SK-N-MC (cell line): Measurements from ENCODE around the gene DHRS9.

Experiments used
- DNase-seq: peaks from one replicate; pipeline ENCODE4 v3.0.0-alpha.2; 2011; ENCODE audit warnings: low read depth, low spot score
- H3K27ac ChIP-seq: fragments of 200-600 bp; sonication (generic); 2 replicates; pipeline ENCODE4 v1.5.1; 2016; ENCODE audit warnings: mixed run types
- H3K36me3 ChIP-seq: fragments of 200-600 bp; sonication (generic); 2 replicates; pipeline ENCODE4 v1.6.1; 2017; ENCODE audit warnings: antibody characterized with exemption, low read length, mixed read lengths; ENCODE audit not compliant: insufficient read depth
- H3K4me3 ChIP-seq: fragments of 200-600 bp; sonication (generic); 2 replicates; pipeline ENCODE4 v1.5.1; 2016
- H3K9ac ChIP-seq: fragments of 200-600 bp; sonication (generic); 2 replicates; pipeline ENCODE4 v1.8.0; 2017; ENCODE audit warnings: mixed run types, mixed read lengths; ENCODE audit not compliant: insufficient read length
- H3K9me3 ChIP-seq: fragments of 200-600 bp; sonication (generic); 2 replicates; pipeline ENCODE4 v1.6.1; 2017; ENCODE audit warnings: low read depth, mild to moderate bottlenecking, antibody characterized with exemption, low read length, moderate library complexity, mixed read lengths
- EZH2 ChIP-seq: fragments of 200-600 bp; sonication (generic); IDR thresholded peaks from one replicate; pipeline ENCODE4 v1.6.1; 2017; ENCODE audit warnings: antibody characterized with exemption
- FOXP2 ChIP-seq: optimal IDR thresholded peaks from 2 replicates; pipeline ENCODE3; 2011; ENCODE audit warnings: mild to moderate bottlenecking, moderate library complexity; ENCODE audit not compliant: insufficient read depth; ENCODE audit errors: extremely low read length, control extremely low read depth
- POLR2AphosphoS5 ChIP-seq: IDR thresholded peaks from 2 replicates; pipeline ENCODE4 v1.6.1; 2012; ENCODE audit warnings: mild to moderate bottlenecking, low read depth, low read length, borderline replicate concordance

The DHRS9 gene

GRCh38 chr2:169110916-169111315 is 41.6 kb downstream of the DHRS9 start:
- H3K9me3 ChIP-seq = no peaks in the 10 kb centered on the region
- no peak overlapping the region for H3K9ac ChIP-seq
- H3K36me3 ChIP-seq = no peaks in the 10 kb centered on the region
- no peak overlapping the region for H3K4me3 ChIP-seq
- no peak overlapping the region for H3K27ac ChIP-seq
- TF ChIP-seq FOXP2 (no peak), EZH2 (no peak), POLR2AphosphoS5 (no peak)
- no peak for DNase-seq

- no peak for DNase-seq
- H3K27ac ChIP-seq = no peak overlapping the region
- TF ChIP-seq FOXP2 (no peak), POLR2AphosphoS5 (no peak), EZH2 (no peak)
- no peak overlapping the region for H3K4me3 ChIP-seq
- no peaks in the 10 kb centered on the region for H3K9me3 ChIP-seq
- no peak overlapping the region for H3K9ac ChIP-seq
- H3K36me3 ChIP-seq = no peaks in the 10 kb centered on the region
Measured at GRCh38 chr2:169112841-169113240, 43.5 kb downstream of the DHRS9 start.

GRCh38 chr2:169114056-169114455 is 44.7 kb downstream of the DHRS9 start:
- Histone ChIP-seq H3K36me3 (no peaks in the 10 kb centered on the region), H3K27ac (no peak overlapping the region), H3K9me3 (no peaks in the 10 kb centered on the region), H3K9ac (no peak overlapping the region), H3K4me3 (no peak overlapping the region)
- no peak for TF ChIP-seq POLR2AphosphoS5
- no peak for TF ChIP-seq FOXP2
- TF ChIP-seq EZH2 = no peak
- no peak for DNase-seq

- Histone ChIP-seq H3K9ac (no peak overlapping the region), H3K4me3 (no peak overlapping the region), H3K36me3 (no peaks in the 10 kb centered on the region), H3K9me3 (no peaks in the 10 kb centered on the region), H3K27ac (no peak overlapping the region)
- DNase-seq = no peak
- TF ChIP-seq FOXP2 (no peak), EZH2 (no peak), POLR2AphosphoS5 (no peak)
Measured at GRCh38 chr2:169116327-169116726, 47.0 kb downstream of the DHRS9 start.

GRCh38 chr2:169116993-169117392 is 47.6 kb downstream of the DHRS9 start:
- Histone ChIP-seq H3K4me3 (no peak overlapping the region), H3K27ac (no peak overlapping the region), H3K9me3 (no peaks in the 10 kb centered on the region), H3K36me3 (no peaks in the 10 kb centered on the region), H3K9ac (no peak overlapping the region)
- TF ChIP-seq FOXP2 (no peak), EZH2 (no peak), POLR2AphosphoS5 (no peak)
- no peak for DNase-seq

GRCh38 chr2:169118060-169118459 is 48.7 kb downstream of the DHRS9 start:
- H3K9ac ChIP-seq = no peak overlapping the region
- H3K9me3 ChIP-seq = no peaks in the 10 kb centered on the region
- H3K4me3 ChIP-seq = no peak overlapping the region
- no peak for DNase-seq
- TF ChIP-seq POLR2AphosphoS5 (no peak), EZH2 (no peak), FOXP2 (no peak)
- H3K36me3 ChIP-seq = no peaks in the 10 kb centered on the region
- H3K27ac ChIP-seq = no peak overlapping the region

GRCh38 chr2:169119123-169119760 is 49.9 kb downstream of the DHRS9 start:
- H3K9ac ChIP-seq = no peak overlapping the region
- no peaks in the 10 kb centered on the region for H3K36me3 ChIP-seq
- DNase-seq = no peak
- no peak for TF ChIP-seq FOXP2
- no peak overlapping the region for H3K4me3 ChIP-seq
- no peaks in the 10 kb centered on the region for H3K9me3 ChIP-seq
- no peak overlapping the region for H3K27ac ChIP-seq

- no peak for DNase-seq
- Histone ChIP-seq H3K9ac (no peak overlapping the region), H3K36me3 (no peaks in the 10 kb centered on the region), H3K4me3 (no peak overlapping the region), H3K9me3 (no peaks in the 10 kb centered on the region), H3K27ac (no peak overlapping the region)
- TF ChIP-seq FOXP2 (no peak), EZH2 (no peak), POLR2AphosphoS5 (no peak)
Measured at GRCh38 chr2:169119851-169120250, 50.5 kb downstream of the DHRS9 start.

- Histone ChIP-seq H3K9me3 (no peaks in the 10 kb centered on the region), H3K9ac (no peak overlapping the region), H3K4me3 (no peak overlapping the region), H3K27ac (no peak overlapping the region), H3K36me3 (no peaks in the 10 kb centered on the region)
- TF ChIP-seq EZH2 = no peak
- TF ChIP-seq FOXP2 = no peak
- TF ChIP-seq POLR2AphosphoS5 = no peak
- no peak for DNase-seq
Measured at GRCh38 chr2:169129703-169130243, 60.4 kb downstream of the DHRS9 start.
